A673 (cell line): Measurements from ENCODE around the gene MED27. TPM values are rescaled to one million over a fixed set of nuclear protein-coding genes. Genes with fewer than 3 reads are reported as not detected.

Experiments
- BruUV-seq: library from RNA; stranded (reverse); fragments of 400-500 nt; replicated peaks from 2 replicates; lab custom pipeline; 2021; lab: Mats Ljungman, UMichigan
- CTCF ChIA-PET: fragments of 300-600 bp; sonication (Branson Sonifier 250); formaldehyde crosslinking; loops from one replicate; lab custom pipeline; 2022; ENCODE audit warnings: antibody characterized with exemption; lab: Charles Lee
- POLR2A ChIA-PET: fragments of 300-600 bp; sonication (Branson Sonifier 250); formaldehyde crosslinking; loops from one replicate; lab custom pipeline; 2022; ENCODE audit warnings: antibody characterized with exemption; ENCODE audit not compliant: low non-redundant PET; lab: Charles Lee
- DNase-seq: peaks from one replicate; pipeline ENCODE4 v3.0.0-alpha.2; 2015; ENCODE audit warnings: low spot score
- H3K27ac ChIP-seq: fragments of 200-600 bp; sonication (generic); 2 replicates; pipeline ENCODE4 v1.5.1; 2016; ENCODE audit warnings: mixed run types, low read depth, mild to moderate bottlenecking, mixed read lengths, antibody characterized with exemption, low read length; ENCODE audit not compliant: poor library complexity, severe bottlenecking
- H3K27me3 ChIP-seq: fragments of 200-600 bp; sonication (generic); replicated peaks from 2 replicates; pipeline ENCODE4 v1.6.1; 2017; ENCODE audit warnings: mixed run types, low read depth, mild to moderate bottlenecking, mixed read lengths, antibody characterized with exemption, low read length; ENCODE audit not compliant: insufficient read depth, poor library complexity
- H3K36me3 ChIP-seq: fragments of 200-600 bp; sonication (generic); 2 replicates; pipeline ENCODE4 v1.6.1; 2016; ENCODE audit warnings: mixed run types, mild to moderate bottlenecking, mixed read lengths, antibody characterized with exemption, low read length; ENCODE audit not compliant: insufficient read depth, poor library complexity, severe bottlenecking
- H3K4me1 ChIP-seq: fragments of 200-600 bp; sonication (generic); 2 replicates; pipeline ENCODE4 v1.6.1; 2017; ENCODE audit warnings: mixed run types, mild to moderate bottlenecking, mixed read lengths, antibody characterized with exemption, low read length; ENCODE audit not compliant: insufficient read depth, poor library complexity, severe bottlenecking
- H3K4me3 ChIP-seq: fragments of 200-600 bp; sonication (generic); 2 replicates; pipeline ENCODE4 v1.5.1; 2016; ENCODE audit warnings: low read depth, mixed run types, mild to moderate bottlenecking, mixed read lengths, low read length; ENCODE audit not compliant: poor library complexity, severe bottlenecking
- H3K9me3 ChIP-seq: fragments of 200-600 bp; sonication (generic); 2 replicates; pipeline ENCODE4 v1.6.1; 2016; ENCODE audit warnings: mixed run types, low read depth, mild to moderate bottlenecking, mixed read lengths, antibody characterized with exemption, low read length; ENCODE audit not compliant: poor library complexity, severe bottlenecking
- EZH2 ChIP-seq: fragments of 200-600 bp; sonication (generic); IDR thresholded peaks from 2 replicates; pipeline ENCODE4 v1.6.1; 2017; ENCODE audit warnings: borderline replicate concordance, low read depth, mild to moderate bottlenecking, mixed read lengths, antibody characterized with exemption, low read length; ENCODE audit not compliant: poor library complexity, severe bottlenecking
- intact Hi-C: fragments of 100-400 bp; cut with micrococcal nuclease; formaldehyde crosslinking; loops from one replicate; pipeline ENCODE4 v1.10.0; 2022; ENCODE audit not compliant: unreplicated experiment
- total RNA-seq: library from RNA; stranded (reverse); gene quantifications from 2 replicates; pipeline ENCODE4 v1.2.3, GENCODE V29; 2021
- TF ChIP-seq, protein P1 (sequence below): fragments of 300-800, 200-600 bp; sonication (generic); conservative IDR thresholded peaks from 2 replicates; pipeline ENCODE4 v1.5.1; 2017; ENCODE audit warnings: low read depth, mild to moderate bottlenecking, antibody characterized with exemption, low read length, moderate library complexity, mixed read lengths

MED27 gene
- total RNA-seq, 1 experiment from 2014 or later, result 45.4 TPM

GRCh38 chr9:131833906-131834305, 245.8 kb downstream of the MED27 start:
- TF ChIP-seq, protein P1, sequence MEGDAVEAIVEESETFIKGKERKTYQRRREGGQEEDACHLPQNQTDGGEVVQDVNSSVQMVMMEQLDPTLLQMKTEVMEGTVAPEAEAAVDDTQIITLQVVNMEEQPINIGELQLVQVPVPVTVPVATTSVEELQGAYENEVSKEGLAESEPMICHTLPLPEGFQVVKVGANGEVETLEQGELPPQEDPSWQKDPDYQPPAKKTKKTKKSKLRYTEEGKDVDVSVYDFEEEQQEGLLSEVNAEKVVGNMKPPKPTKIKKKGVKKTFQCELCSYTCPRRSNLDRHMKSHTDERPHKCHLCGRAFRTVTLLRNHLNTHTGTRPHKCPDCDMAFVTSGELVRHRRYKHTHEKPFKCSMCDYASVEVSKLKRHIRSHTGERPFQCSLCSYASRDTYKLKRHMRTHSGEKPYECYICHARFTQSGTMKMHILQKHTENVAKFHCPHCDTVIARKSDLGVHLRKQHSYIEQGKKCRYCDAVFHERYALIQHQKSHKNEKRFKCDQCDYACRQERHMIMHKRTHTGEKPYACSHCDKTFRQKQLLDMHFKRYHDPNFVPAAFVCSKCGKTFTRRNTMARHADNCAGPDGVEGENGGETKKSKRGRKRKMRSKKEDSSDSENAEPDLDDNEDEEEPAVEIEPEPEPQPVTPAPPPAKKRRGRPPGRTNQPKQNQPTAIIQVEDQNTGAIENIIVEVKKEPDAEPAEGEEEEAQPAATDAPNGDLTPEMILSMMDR, result no peak
- no peak for TF ChIP-seq EZH2
- no peak for DNase-seq
- BruUV-seq, result no TSS peak
- H3K4me1 ChIP-seq, result no peaks in the 10 kb centered on the region
- POLR2A ChIA-PET, result no interaction called here
- peaks cover 4% of the 10 kb centered on the region for H3K9me3 ChIP-seq
- H3K4me3 ChIP-seq, result no peak overlapping the region
- CTCF ChIA-PET, result no interaction called here
- H3K27ac ChIP-seq, result no peak overlapping the region
- no peaks in the 10 kb centered on the region for H3K27me3 ChIP-seq
- no peaks in the 10 kb centered on the region for H3K36me3 ChIP-seq
- intact Hi-C loops, result no loop called here

DNA sequence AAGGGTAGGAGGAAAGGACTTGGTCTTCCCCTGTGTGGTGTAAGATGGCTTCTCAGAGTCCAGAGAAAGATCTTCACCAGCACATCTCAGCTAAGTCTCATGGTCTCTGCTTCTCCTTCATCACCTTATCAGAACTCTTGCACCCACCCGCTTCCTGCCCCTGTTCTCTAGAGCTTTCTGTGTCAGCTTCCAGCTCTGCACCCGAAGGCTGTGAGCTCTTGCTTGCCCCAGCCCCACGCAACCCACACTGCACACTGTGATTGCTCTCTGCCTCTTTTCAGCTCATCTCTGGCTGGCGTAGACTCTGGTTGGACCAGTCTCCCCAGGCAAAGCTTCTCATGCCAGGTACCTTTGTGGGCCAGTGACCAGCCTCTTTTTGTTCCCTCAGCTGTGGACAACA, 246.6 kb downstream of the MED27 start:
- Histone ChIP-seq H3K36me3 (no peaks in the 10 kb centered on the region), H3K27ac (no peak overlapping the region), H3K4me1 (no peaks in the 10 kb centered on the region), H3K9me3 (peaks cover 4% of the 10 kb centered on the region), H3K27me3 (no peaks in the 10 kb centered on the region), H3K4me3 (no peak overlapping the region)
- no TSS peak for BruUV-seq
- ChIA-PET POLR2A (no interaction called here), CTCF (no interaction called here)
- no peak for DNase-seq
- intact Hi-C loops, result no loop called here
- TF ChIP-seq EZH2, result no peak
- TF ChIP-seq, protein P1, result no peak

DNA sequence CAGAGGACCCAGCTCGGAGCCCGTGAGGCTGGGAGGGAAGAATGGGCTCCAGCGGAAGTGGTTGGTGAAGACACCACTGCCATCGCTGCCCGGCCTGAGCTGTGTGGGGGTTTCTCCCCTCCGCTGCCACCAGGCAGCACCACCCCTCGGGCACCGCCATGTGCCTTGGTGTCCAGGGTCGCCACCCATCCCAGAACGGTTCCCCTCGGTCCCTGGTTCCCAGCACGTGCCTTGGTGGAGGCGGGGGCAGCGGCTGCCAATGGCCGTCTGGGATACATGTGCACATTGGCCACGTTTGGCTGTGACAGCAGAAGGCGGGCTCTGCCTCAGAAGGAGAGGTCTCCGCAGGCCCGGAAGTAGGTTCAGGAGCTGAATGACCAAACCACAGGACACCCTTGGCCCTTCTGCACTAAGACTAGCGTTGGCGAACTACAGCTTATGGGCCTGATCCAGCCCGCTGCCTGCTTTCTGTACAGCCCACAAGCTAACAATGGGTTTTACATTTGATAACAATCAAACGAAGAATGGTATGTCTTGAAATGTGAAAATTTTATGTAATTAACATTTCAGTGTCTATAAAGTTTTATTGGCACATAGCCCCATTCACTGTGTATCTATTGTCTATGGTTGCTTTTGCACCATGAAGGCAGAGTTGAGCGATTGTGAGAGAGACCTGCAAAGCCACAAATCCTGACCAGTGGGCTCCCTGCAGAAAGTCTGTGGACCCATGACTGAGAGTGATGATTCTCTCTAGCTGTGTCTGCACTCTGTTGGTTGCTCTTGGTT, 248.1 kb downstream of the MED27 start:
- no peak for DNase-seq
- Histone ChIP-seq H3K9me3 (peaks cover 4% of the 10 kb centered on the region), H3K27me3 (peaks cover 4% of the 10 kb centered on the region), H3K4me3 (no peak overlapping the region), H3K36me3 (no peaks in the 10 kb centered on the region), H3K4me1 (no peaks in the 10 kb centered on the region), H3K27ac (no peak overlapping the region)
- TF ChIP-seq EZH2, result no peak
- TF ChIP-seq, protein P1, result no peak
- ChIA-PET CTCF (interaction anchor here (0.7 kb wide), 1 partner anchor 405 kb away, joined by 3 read pairs; no protein-coding TSS in a partner anchor), POLR2A (no interaction called here)
- no TSS peak for BruUV-seq
- intact Hi-C loops, result no loop called here
